Endometrial microvascular endothelial cells (primary cell): Measurements from ENCODE around the gene CUX1. TPM values are rescaled to one million over a fixed set of nuclear protein-coding genes. Genes with fewer than 3 reads are reported as not detected.

Experiments
- in situ Hi-C: cut with HindIII; loops from 2 replicates; pipeline ENCODE4 v1.10.0; 2017; ENCODE audit warnings: low sequenced_read_pairs, low pct_unique_long_range_greater_than_20kb; ENCODE audit errors: inconsistent ontology term
- total RNA-seq: library from RNA; depleted of rRNA; stranded (reverse); fragments of >200 nt; gene quantifications from one replicate; pipeline ENCODE4 v1.2.3, GENCODE V29; 2015; ENCODE audit errors: inconsistent ontology term

CUX1 gene
- total RNA-seq, 1 donor from 2014 or later: 14.9 TPM

GRCh38 chr7:102186306-102186705, 368.9 kb downstream of the CUX1 start:
- in situ Hi-C loops: no loop called here

GRCh38 chr7:102188746-102189145, 371.3 kb downstream of the CUX1 start:
- in situ Hi-C loops: no loop called here

GRCh38 chr7:102189756-102190155, 372.3 kb downstream of the CUX1 start:
- in situ Hi-C loops: no loop called here

- in situ Hi-C loops: no loop called here
Observed at GRCh38 chr7:102190776-102191350, 373.4 kb downstream of the CUX1 start.

GRCh38 chr7:102191556-102192379, 374.3 kb downstream of the CUX1 start:
- in situ Hi-C loops: no loop called here

GRCh38 chr7:102192790-102193189, 375.4 kb downstream of the CUX1 start:
- in situ Hi-C loops: no loop called here

- in situ Hi-C loops: no loop called here
Observed at GRCh38 chr7:102193806-102194205, 376.4 kb downstream of the CUX1 start.

GRCh38 chr7:102195361-102195760, 377.9 kb downstream of the CUX1 start:
- in situ Hi-C loops: no loop called here

GRCh38 chr7:102196028-102196427, 378.6 kb downstream of the CUX1 start:
- in situ Hi-C loops: no loop called here

GRCh38 chr7:102197161-102197560, 379.7 kb downstream of the CUX1 start:
- in situ Hi-C loops: no loop called here

- in situ Hi-C loops: no loop called here
Observed at GRCh38 chr7:102197599-102197998, 380.2 kb downstream of the CUX1 start.

GRCh38 chr7:102198417-102198956, 381.1 kb downstream of the CUX1 start:
- in situ Hi-C loops: no loop called here

GRCh38 chr7:102201576-102201975, 384.1 kb downstream of the CUX1 start:
- in situ Hi-C loops: no loop called here

- in situ Hi-C loops: no loop called here
Observed at GRCh38 chr7:102202556-102202955, 385.1 kb downstream of the CUX1 start.

GRCh38 chr7:102203218-102203617, 385.8 kb downstream of the CUX1 start:
- in situ Hi-C loops: no loop called here

- in situ Hi-C loops: no loop called here
Observed at GRCh38 chr7:102204212-102204611, 386.8 kb downstream of the CUX1 start.

GRCh38 chr7:102205915-102206314, 388.5 kb downstream of the CUX1 start:
- in situ Hi-C loops: no loop called here

- in situ Hi-C loops: no loop called here
Observed at GRCh38 chr7:102208826-102209225, 391.4 kb downstream of the CUX1 start.

- in situ Hi-C loops: no loop called here
Observed at GRCh38 chr7:102210787-102211186, 393.4 kb downstream of the CUX1 start.
